GM12891 (cell line): ENCODE results near the gene HMG20B.

ENCODE experiments used
- POLR2A ChIP-seq: IDR thresholded peaks from 2 replicates; pipeline ENCODE4 v1.6.1; 2011; ENCODE audit warnings: low read depth, low read length, control low read depth
- POLR2AphosphoS5 ChIP-seq: IDR thresholded peaks from 2 replicates; pipeline ENCODE4 v1.6.1; 2011; ENCODE audit warnings: low read depth, low read length, control low read depth
- SPI1 ChIP-seq: IDR thresholded peaks from 2 replicates; pipeline ENCODE4 v1.6.1; 2011; ENCODE audit warnings: low read depth, low read length, control low read depth
- TAF1 ChIP-seq: IDR thresholded peaks from 2 replicates; pipeline ENCODE4 v1.6.1; 2011; ENCODE audit warnings: low read depth, low read length, control low read depth

- TF ChIP-seq POLR2AphosphoS5 (no peak), POLR2A (no peak), TAF1 (no peak), SPI1 (no peak)
Observed at GRCh38 chr19:3586127-3586626, 13.4 kb downstream of the HMG20B start.
